H1 (cell line): ENCODE data around the gene LARP1.

Source experiments
- ATF2 ChIP-seq: IDR thresholded peaks from 2 replicates; pipeline ENCODE4 v1.6.1; 2012; ENCODE audit warnings: low read length, inconsistent platforms
- CBX5 ChIP-seq: fragments of 300-800, 300-1000 bp; sonication (generic); IDR thresholded peaks from 2 replicates; pipeline ENCODE4 v1.7.1; 2016; ENCODE audit warnings: antibody characterized with exemption, low read length, low read depth
- CEBPB ChIP-seq: IDR thresholded peaks from 2 replicates; pipeline ENCODE4 v1.6.1; 2012; ENCODE audit warnings: low read depth, low read length
- EP300 ChIP-seq, 2 experiments: IDR thresholded peaks; 1 replicate in 1 of 2; 2 replicates in 1 of 2; pipeline ENCODE4 v1.6.1; 2011 to 2012; ENCODE audit warnings: low read depth in 2 of 2, low read length in 2 of 2, mild to moderate bottlenecking in 2 of 2, borderline replicate concordance in 1 of 2, inconsistent platforms in 1 of 2, moderate library complexity in 1 of 2
- GABPA ChIP-seq: IDR thresholded peaks from 2 replicates; pipeline ENCODE4 v1.6.1; 2011; ENCODE audit warnings: mild to moderate bottlenecking, low read length, moderate library complexity, borderline replicate concordance; ENCODE audit not compliant: insufficient read depth
- POLR2A ChIP-seq, 2 experiments: IDR thresholded peaks; 1 replicate in 1 of 2; 2 replicates in 1 of 2; pipeline ENCODE4 v1.6.1; 2011; ENCODE audit warnings: low read depth in 2 of 2, low read length in 2 of 2, mild to moderate bottlenecking in 2 of 2; ENCODE audit errors: control extremely low read depth in 1 of 2
- POLR2AphosphoS5 ChIP-seq: IDR thresholded peaks from 2 replicates; pipeline ENCODE4 v1.6.1; 2011; ENCODE audit warnings: low read depth, low read length
- RAD21 ChIP-seq, 2 experiments: IDR thresholded peaks in 1 of 2; conservative IDR thresholded peaks in 1 of 2; 2 replicates each; pipeline ENCODE4 v1.6.1; 2011; ENCODE audit warnings: low read depth in 2 of 2, low read length in 2 of 2, improper control_type of control experiment in 1 of 2, inconsistent platforms in 1 of 2, mild to moderate bottlenecking in 1 of 2, moderate library complexity in 1 of 2
- RFX5 ChIP-seq: IDR thresholded peaks from 2 replicates; pipeline ENCODE4 v1.6.1; 2011; ENCODE audit warnings: low read depth, low read length, improper control_type of control experiment, borderline replicate concordance
- SP1 ChIP-seq: IDR thresholded peaks from 2 replicates; pipeline ENCODE4 v1.6.1; 2011; ENCODE audit warnings: low read depth, low read length
- TAF1 ChIP-seq: IDR thresholded peaks from 2 replicates; pipeline ENCODE4 v1.6.1; 2011; ENCODE audit warnings: mild to moderate bottlenecking, low read depth, low read length
- TEAD4 ChIP-seq: IDR thresholded peaks from 2 replicates; pipeline ENCODE4 v1.6.1; 2012; ENCODE audit warnings: low read depth, low read length, inconsistent platforms, mixed read lengths
- TF ChIP-seq, protein P1 (sequence below), 3 experiments: IDR thresholded peaks; 1 replicate in 2 of 3; 2 replicates in 1 of 3; pipeline versions ENCODE4 v1.5.1 to v1.6.1; 2011; ENCODE audit warnings: low read length in 3 of 3, mild to moderate bottlenecking in 3 of 3, inconsistent platforms in 2 of 3, low read depth in 1 of 3, moderate library complexity in 1 of 3; ENCODE audit not compliant: insufficient read depth in 1 of 3; ENCODE audit errors: control extremely low read depth in 1 of 3

DNA sequence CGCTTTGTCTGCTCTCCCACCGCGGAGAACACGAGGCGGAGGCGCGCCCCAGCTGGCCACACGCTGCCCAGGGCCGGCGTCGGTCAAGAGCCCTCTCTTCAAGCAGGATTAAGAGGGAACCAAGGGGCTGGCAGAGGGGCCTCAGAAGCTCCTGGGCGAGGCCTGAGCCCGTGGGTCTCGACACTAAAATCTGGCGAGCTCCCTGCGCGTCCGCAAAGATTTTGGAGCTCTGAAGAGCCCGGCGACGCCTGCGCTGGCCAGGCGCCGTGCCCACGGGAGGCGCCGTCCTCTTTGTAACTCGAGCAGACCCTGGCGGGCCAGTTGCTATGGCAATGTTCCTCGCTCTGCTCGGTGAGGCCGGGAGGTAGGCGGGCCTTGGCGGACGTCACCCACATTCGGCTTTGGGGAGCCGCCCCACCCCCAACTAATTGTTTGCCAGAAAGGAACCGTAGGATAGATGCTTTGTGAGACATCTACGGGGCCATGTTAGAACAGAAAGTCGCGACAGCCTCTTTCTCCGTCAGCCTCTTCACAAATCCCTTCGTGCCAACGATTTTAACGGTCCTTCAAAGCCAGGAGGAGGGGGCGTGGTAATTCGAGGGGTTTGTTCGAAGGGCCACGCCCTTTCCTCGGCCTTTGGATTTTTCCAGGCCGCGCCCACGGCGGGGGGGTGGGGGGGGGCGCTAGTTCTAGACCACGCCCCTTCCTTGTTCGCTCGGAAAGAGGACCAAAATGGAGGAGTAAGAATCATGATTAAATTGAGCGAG is 102.5 kb downstream of the LARP1 start:
- TF ChIP-seq, protein P1, sequence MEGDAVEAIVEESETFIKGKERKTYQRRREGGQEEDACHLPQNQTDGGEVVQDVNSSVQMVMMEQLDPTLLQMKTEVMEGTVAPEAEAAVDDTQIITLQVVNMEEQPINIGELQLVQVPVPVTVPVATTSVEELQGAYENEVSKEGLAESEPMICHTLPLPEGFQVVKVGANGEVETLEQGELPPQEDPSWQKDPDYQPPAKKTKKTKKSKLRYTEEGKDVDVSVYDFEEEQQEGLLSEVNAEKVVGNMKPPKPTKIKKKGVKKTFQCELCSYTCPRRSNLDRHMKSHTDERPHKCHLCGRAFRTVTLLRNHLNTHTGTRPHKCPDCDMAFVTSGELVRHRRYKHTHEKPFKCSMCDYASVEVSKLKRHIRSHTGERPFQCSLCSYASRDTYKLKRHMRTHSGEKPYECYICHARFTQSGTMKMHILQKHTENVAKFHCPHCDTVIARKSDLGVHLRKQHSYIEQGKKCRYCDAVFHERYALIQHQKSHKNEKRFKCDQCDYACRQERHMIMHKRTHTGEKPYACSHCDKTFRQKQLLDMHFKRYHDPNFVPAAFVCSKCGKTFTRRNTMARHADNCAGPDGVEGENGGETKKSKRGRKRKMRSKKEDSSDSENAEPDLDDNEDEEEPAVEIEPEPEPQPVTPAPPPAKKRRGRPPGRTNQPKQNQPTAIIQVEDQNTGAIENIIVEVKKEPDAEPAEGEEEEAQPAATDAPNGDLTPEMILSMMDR (IDR thresholded peaks at IDR 0.05; ENCODE audit: control extremely low read depth in 1 of 3, insufficient read depth in 1 of 3, low read depth in 1 of 3, low read length in 3 of 3), result no peak
- TF ChIP-seq TEAD4, result no peak
- TF ChIP-seq TAF1, result peak; percentile 77
- no peak for TF ChIP-seq RFX5
- TF ChIP-seq GABPA, result no peak
- TF ChIP-seq CEBPB, result no peak
- no peak; the same call in 1 of the 2 replicates for TF ChIP-seq SP1
- peak; percentile 67 to 86 for TF ChIP-seq POLR2A (IDR thresholded peaks at IDR 0.05; ENCODE audit: control extremely low read depth in 1 of 2, low read depth in 2 of 2, low read length in 2 of 2)
- TF ChIP-seq CBX5, result no peak
- peak; percentile 62; the same call in 1 of the 2 replicates for TF ChIP-seq ATF2
- no peak for TF ChIP-seq RAD21 (IDR thresholded peaks at IDR 0.05 in 1 of 2, conservative IDR thresholded peaks at IDR 0.05 in 1 of 2; ENCODE audit: low read depth in 2 of 2, low read length in 2 of 2)
- TF ChIP-seq POLR2AphosphoS5, result peak; percentile 83; the same call in 1 of the 2 replicates
- no peak for TF ChIP-seq EP300 (IDR thresholded peaks at IDR 0.05; ENCODE audit: borderline replicate concordance in 1 of 2, low read depth in 2 of 2, low read length in 2 of 2)
